Brain microvascular endothelial cell (primary cell): Measurements from ENCODE around the gene TRAF1.

Experiments used
- DNase-seq: peaks from one replicate; pipeline ENCODE4 v3.0.0-alpha.2; 2020
- H3K27ac ChIP-seq: fragments of 250-450 bp; sonication (Bioruptor Pico); 2 replicates; pipeline ENCODE4 v1.5.1; 2020; ENCODE audit warnings: mild to moderate bottlenecking, moderate library complexity
- H3K27me3 ChIP-seq: fragments of 250-450 bp; sonication (Bioruptor Pico); replicated peaks from 2 replicates; pipeline ENCODE4 v1.5.1; 2020; ENCODE audit warnings: mild to moderate bottlenecking
- H3K36me3 ChIP-seq: fragments of 250-450 bp; sonication (Bioruptor Pico); replicated peaks from 2 replicates; pipeline ENCODE4 v1.5.1; 2020; ENCODE audit warnings: mild to moderate bottlenecking
- H3K4me3 ChIP-seq: 2 replicates; pipeline ENCODE4 v1.5.1; 2011; ENCODE audit warnings: low read depth, mild to moderate bottlenecking, control low read depth, low read length, moderate library complexity
- CTCF ChIP-seq: IDR thresholded peaks from 2 replicates; pipeline ENCODE4 v1.5.1; 2011; ENCODE audit warnings: low read depth, mild to moderate bottlenecking, moderate library complexity, low read length, control low read depth, inconsistent platforms; ENCODE audit errors: missing control alignments
- in situ Hi-C: cut with HindIII; loops from 2 replicates; pipeline ENCODE4 v1.10.0; 2017; ENCODE audit warnings: low sequenced_read_pairs, low pct_ligation_motif_present

Gene TRAF1

GRCh38 chr9:120951960-120952618, 25.5 kb upstream of the TRAF1 start:
- DNase-seq: no peak
- H3K36me3 ChIP-seq: no peaks in the 10 kb centered on the region

DNA sequence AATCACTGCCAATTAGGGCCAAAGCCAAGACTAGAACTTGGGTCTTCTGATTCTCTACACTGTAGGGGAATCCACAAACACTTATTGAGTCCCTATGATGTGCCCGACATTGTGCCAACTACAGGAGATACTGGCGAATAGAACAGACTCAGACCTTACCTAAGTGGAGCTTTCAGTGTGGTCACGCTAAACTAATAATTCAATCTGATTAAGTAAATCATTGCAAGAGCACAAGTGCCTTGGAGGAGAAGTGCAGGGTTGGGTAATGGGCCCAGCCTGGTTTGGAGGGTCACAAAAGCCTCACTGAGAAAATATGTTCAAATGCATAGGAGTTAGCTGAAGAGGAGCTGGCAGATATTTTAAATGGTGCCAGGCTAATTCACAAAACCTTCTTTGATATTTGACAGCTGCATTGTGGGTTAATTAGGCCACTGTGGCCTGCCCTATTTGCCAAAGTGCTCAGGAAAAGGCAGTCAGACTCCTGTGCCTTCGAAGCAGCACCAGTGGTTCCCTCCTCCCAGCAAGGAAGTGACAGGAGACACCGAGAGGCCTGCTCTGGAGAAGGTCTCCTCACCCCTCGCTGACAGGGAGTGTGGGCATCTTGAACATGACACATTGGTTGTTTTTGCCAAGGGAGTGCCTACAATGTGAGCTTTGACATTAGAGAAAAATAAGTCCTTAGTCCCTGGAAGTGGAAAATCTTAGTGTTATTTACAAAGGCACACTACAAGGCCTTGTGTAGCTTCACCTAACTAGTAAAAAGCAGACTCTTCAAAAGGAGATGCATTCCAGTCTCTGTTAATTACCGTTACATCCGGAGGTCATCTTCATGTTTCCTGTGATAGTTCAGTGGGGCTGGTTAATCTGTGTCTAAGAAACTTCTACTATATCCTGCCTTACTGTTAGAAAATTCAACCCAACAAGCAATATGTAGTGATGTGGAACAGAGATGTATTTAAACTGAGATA, 24.1 kb upstream of the TRAF1 start:
- no peak overlapping the region for H3K27ac ChIP-seq
- H3K36me3 ChIP-seq: no peaks in the 10 kb centered on the region
- H3K4me3 ChIP-seq: no peak overlapping the region
- no peaks in the 10 kb centered on the region for H3K27me3 ChIP-seq
- no peak for TF ChIP-seq CTCF
- in situ Hi-C loops: no loop called here
- DNase-seq: no peak

More at GRCh38 chr9:120951960-120952618, 25.5 kb upstream of the TRAF1 start:
- in situ Hi-C loops: no loop called here
- H3K27me3 ChIP-seq: no peaks in the 10 kb centered on the region
- H3K27ac ChIP-seq: no peak overlapping the region
- TF ChIP-seq CTCF: no peak
- no peak overlapping the region for H3K4me3 ChIP-seq

DNA sequence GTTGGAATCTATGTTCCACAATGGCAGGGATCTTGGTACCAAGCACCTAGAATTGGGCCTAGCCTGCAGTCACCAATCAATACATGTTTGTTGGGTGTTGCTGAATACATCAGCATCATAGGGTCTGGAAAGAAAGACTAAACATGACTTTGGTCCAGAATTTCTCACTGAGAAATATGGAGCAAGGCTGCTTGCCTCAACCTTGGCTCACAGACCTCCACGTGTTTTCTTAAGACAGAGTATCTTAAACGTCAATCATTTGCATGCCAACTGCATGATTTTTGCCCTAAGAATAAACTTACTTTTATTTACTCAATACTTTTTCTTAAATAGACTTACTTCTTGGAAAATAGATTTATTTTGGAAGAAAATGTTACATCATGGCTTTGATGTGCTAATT, 22.7 kb upstream of the TRAF1 start:
- H3K27ac ChIP-seq: no peak overlapping the region
- TF ChIP-seq CTCF: no peak
- H3K4me3 ChIP-seq: no peak overlapping the region
- no peaks in the 10 kb centered on the region for H3K36me3 ChIP-seq
- H3K27me3 ChIP-seq: no peaks in the 10 kb centered on the region
- DNase-seq: no peak
- in situ Hi-C loops: no loop called here

DNA sequence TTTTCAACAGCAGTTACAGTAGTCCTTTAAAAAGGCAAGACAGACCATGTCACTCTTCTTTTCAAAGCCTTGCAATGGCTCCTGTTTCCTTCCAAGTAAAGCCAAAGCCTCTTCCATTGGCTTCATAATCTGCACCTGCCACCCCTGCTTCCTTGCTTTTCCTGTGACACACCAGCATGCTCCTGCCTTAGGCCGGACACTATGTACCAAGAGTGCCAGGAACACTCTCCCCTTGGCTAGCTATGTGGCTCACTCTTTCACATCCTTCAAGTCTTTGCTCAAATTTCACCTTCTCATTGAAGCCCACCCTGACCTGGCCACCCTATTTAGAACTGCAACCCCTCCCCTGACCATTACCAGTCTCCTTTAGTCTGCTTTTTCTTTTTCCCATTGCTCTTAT, 22.2 kb upstream of the TRAF1 start:
- no peak for DNase-seq
- Histone ChIP-seq H3K36me3 (no peaks in the 10 kb centered on the region), H3K27me3 (no peaks in the 10 kb centered on the region), H3K4me3 (no peak overlapping the region), H3K27ac (no peak overlapping the region)
- no peak for TF ChIP-seq CTCF
- in situ Hi-C loops: no loop called here

- in situ Hi-C loops: no loop called here
- no peak for DNase-seq
- no peak overlapping the region for H3K27ac ChIP-seq
- no peaks in the 10 kb centered on the region for H3K27me3 ChIP-seq
- no peaks in the 10 kb centered on the region for H3K36me3 ChIP-seq
- no peak for TF ChIP-seq CTCF
- no peak overlapping the region for H3K4me3 ChIP-seq
These were observed 20.6 kb upstream of the TRAF1 start for GRCh38 chr9:120947222-120947621.
